ENCODE results near the gene NEU1.
"Not testable (repeated sequence)": the region's sequence is repeated elsewhere in the genome, so short reads cannot be mapped to it uniquely, and the experiment has no call there.

The NEU1 gene

GRCh38 chr6:31874836-31875572 is 12.4 kb upstream of the NEU1 start:
- Histone ChIP-seq H3K9me3 (ENCODE audit: control insufficient read depth in 2 of 2, low read length in 2 of 2) (no peaks in the 10 kb centered on the region), H3K9ac (ENCODE audit: low read depth in 1 of 2, low read length in 2 of 2) (peak overlapping the region in 1 of 2 donors; percentile 59), H3K4me1 (ENCODE audit: control insufficient read depth in 2 of 2, insufficient read depth in 2 of 2, low read length in 2 of 2) (peaks cover 31 to 40% of the 10 kb centered on the region in 2 donors), H3K36me3 (ENCODE audit: control insufficient read depth in 2 of 2, insufficient read depth in 2 of 2, low read length in 2 of 2) (peaks cover 32 to 42% of the 10 kb centered on the region in 2 donors), H3K27me3 (ENCODE audit: control insufficient read depth in 2 of 2, insufficient read depth in 2 of 2, low read length in 2 of 2) (no peaks in the 10 kb centered on the region), H3K27ac (ENCODE audit: low read depth in 2 of 2, low read length in 2 of 2) (peak overlapping the region; percentile 54 to 82), H3K4me3 (ENCODE audit: low read length in 2 of 2) (peak overlapping the region in 1 of 2 donors; percentile 25)

- Histone ChIP-seq H3K27ac (ENCODE audit: low read depth in 2 of 2, low read length in 2 of 2) (peak overlapping the region; percentile 26 to 76), H3K27me3 (ENCODE audit: control insufficient read depth in 2 of 2, insufficient read depth in 2 of 2, low read length in 2 of 2) (no peaks in the 10 kb centered on the region), H3K4me3 (ENCODE audit: low read length in 2 of 2) (no peak overlapping the region), H3K9ac (ENCODE audit: low read depth in 1 of 2, low read length in 2 of 2) (peak overlapping the region; percentile 14 to 50), H3K4me1 (ENCODE audit: control insufficient read depth in 2 of 2, insufficient read depth in 2 of 2, low read length in 2 of 2) (peaks cover 25 to 32% of the 10 kb centered on the region in 2 donors), H3K9me3 (ENCODE audit: control insufficient read depth in 2 of 2, low read length in 2 of 2) (no peaks in the 10 kb centered on the region), H3K36me3 (ENCODE audit: control insufficient read depth in 2 of 2, insufficient read depth in 2 of 2, low read length in 2 of 2) (peaks cover 37 to 42% of the 10 kb centered on the region in 2 donors)
These were observed 11.6 kb upstream of the NEU1 start for GRCh38 chr6:31874084-31874670.

GRCh38 chr6:31871046-31871659 is 8.5 kb upstream of the NEU1 start:
- Histone ChIP-seq H3K9me3 (ENCODE audit: control insufficient read depth in 2 of 2, low read length in 2 of 2) (no peaks in the 10 kb centered on the region), H3K36me3 (ENCODE audit: control insufficient read depth in 2 of 2, insufficient read depth in 2 of 2, low read length in 2 of 2) (peaks cover 52 to 55% of the 10 kb centered on the region in 2 donors), H3K27ac (ENCODE audit: low read depth in 2 of 2, low read length in 2 of 2) (no peak overlapping the region), H3K4me1 (ENCODE audit: control insufficient read depth in 2 of 2, insufficient read depth in 2 of 2, low read length in 2 of 2) (peaks cover 17 to 21% of the 10 kb centered on the region in 2 donors), H3K9ac (ENCODE audit: low read depth in 1 of 2, low read length in 2 of 2) (no peak overlapping the region), H3K27me3 (ENCODE audit: control insufficient read depth in 2 of 2, insufficient read depth in 2 of 2, low read length in 2 of 2) (no peaks in the 10 kb centered on the region), H3K4me3 (ENCODE audit: low read length in 2 of 2) (no peak overlapping the region)

DNA sequence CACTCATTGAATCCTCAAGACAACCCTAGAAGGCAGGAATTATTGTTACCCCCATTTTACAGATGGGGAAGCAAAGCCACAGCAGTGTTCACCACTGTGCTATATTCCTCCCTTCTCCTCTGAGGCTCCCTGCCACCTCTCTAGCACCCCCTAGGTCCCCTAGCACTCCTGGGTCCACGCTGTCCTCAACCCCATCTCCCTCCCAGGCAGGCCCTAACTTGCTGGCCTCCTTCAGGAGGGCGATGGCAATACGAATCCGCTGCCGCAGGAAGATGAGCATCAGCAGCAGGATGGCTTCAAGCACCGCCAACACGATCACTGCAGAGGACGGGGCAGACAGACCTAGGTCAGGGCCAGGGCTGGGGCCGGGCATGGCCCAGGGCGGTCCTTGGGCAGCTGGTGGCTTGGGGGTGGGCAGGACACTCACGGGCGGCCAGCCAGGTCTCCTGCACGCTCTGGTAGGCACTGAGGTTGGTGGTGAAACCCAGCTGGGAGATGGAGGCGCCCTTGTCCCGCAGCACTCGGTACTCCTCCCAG is 7.8 kb upstream of the NEU1 start:
- Histone ChIP-seq H3K27me3 (ENCODE audit: control insufficient read depth in 2 of 2, insufficient read depth in 2 of 2, low read length in 2 of 2) (no peaks in the 10 kb centered on the region), H3K9ac (ENCODE audit: low read depth in 1 of 2, low read length in 2 of 2) (no peak overlapping the region), H3K4me1 (ENCODE audit: control insufficient read depth in 2 of 2, insufficient read depth in 2 of 2, low read length in 2 of 2) (peaks cover 11 to 14% of the 10 kb centered on the region in 2 donors), H3K27ac (ENCODE audit: low read depth in 2 of 2, low read length in 2 of 2) (no peak overlapping the region), H3K9me3 (ENCODE audit: control insufficient read depth in 2 of 2, low read length in 2 of 2) (no peaks in the 10 kb centered on the region), H3K4me3 (ENCODE audit: low read length in 2 of 2) (no peak overlapping the region), H3K36me3 (ENCODE audit: control insufficient read depth in 2 of 2, insufficient read depth in 2 of 2, low read length in 2 of 2) (peaks cover 53 to 55% of the 10 kb centered on the region in 2 donors)

GRCh38 chr6:31869343-31869742 is 6.7 kb upstream of the NEU1 start:
- Histone ChIP-seq H3K27me3 (ENCODE audit: control insufficient read depth in 2 of 2, insufficient read depth in 2 of 2, low read length in 2 of 2) (no peaks in the 10 kb centered on the region), H3K4me3 (ENCODE audit: low read length in 2 of 2) (no peak overlapping the region), H3K27ac (ENCODE audit: low read depth in 2 of 2, low read length in 2 of 2) (no peak overlapping the region), H3K9me3 (ENCODE audit: control insufficient read depth in 2 of 2, low read length in 2 of 2) (no peaks in the 10 kb centered on the region), H3K4me1 (ENCODE audit: control insufficient read depth in 2 of 2, insufficient read depth in 2 of 2, low read length in 2 of 2) (peaks cover 3 to 4% of the 10 kb centered on the region in 2 donors), H3K9ac (ENCODE audit: low read depth in 1 of 2, low read length in 2 of 2) (no peak overlapping the region), H3K36me3 (ENCODE audit: control insufficient read depth in 2 of 2, insufficient read depth in 2 of 2, low read length in 2 of 2) (peaks cover 52 to 55% of the 10 kb centered on the region in 2 donors)

- H3K9ac ChIP-seq (ENCODE audit: low read depth in 1 of 2, low read length in 2 of 2); H3K4me1 ChIP-seq (ENCODE audit: control insufficient read depth in 2 of 2, insufficient read depth in 2 of 2, low read length in 2 of 2); H3K27me3 ChIP-seq (ENCODE audit: control insufficient read depth in 2 of 2, insufficient read depth in 2 of 2, low read length in 2 of 2); H3K9me3 ChIP-seq (ENCODE audit: control insufficient read depth in 2 of 2, low read length in 2 of 2); H3K4me3 ChIP-seq (ENCODE audit: low read length in 2 of 2); H3K27ac ChIP-seq (ENCODE audit: low read depth in 2 of 2, low read length in 2 of 2): not testable (repeated sequence)
- H3K36me3 ChIP-seq (ENCODE audit: control insufficient read depth in 2 of 2, insufficient read depth in 2 of 2, low read length in 2 of 2), result peaks cover 49 to 54% of the 10 kb centered on the region in 2 donors
These were observed 6.0 kb upstream of the NEU1 start for GRCh38 chr6:31868658-31868971.

GRCh38 chr6:31865205-31866118 is 2.8 kb upstream of the NEU1 start:
- Histone ChIP-seq H3K9me3 (ENCODE audit: control insufficient read depth in 2 of 2, low read length in 2 of 2) (no peaks in the 10 kb centered on the region), H3K27ac (ENCODE audit: low read depth in 2 of 2, low read length in 2 of 2) (no peak overlapping the region), H3K4me3 (ENCODE audit: low read length in 2 of 2) (no peak overlapping the region), H3K9ac (ENCODE audit: low read depth in 1 of 2, low read length in 2 of 2) (no peak overlapping the region), H3K27me3 (ENCODE audit: control insufficient read depth in 2 of 2, insufficient read depth in 2 of 2, low read length in 2 of 2) (no peaks in the 10 kb centered on the region), H3K36me3 (ENCODE audit: control insufficient read depth in 2 of 2, insufficient read depth in 2 of 2, low read length in 2 of 2) (peaks cover 45 to 46% of the 10 kb centered on the region in 2 donors), H3K4me1 (ENCODE audit: control insufficient read depth in 2 of 2, insufficient read depth in 2 of 2, low read length in 2 of 2) (peaks cover 9% of the 10 kb centered on the region in 2 donors)

- Histone ChIP-seq H3K4me3 (ENCODE audit: low read length in 2 of 2) (no peak overlapping the region), H3K27me3 (ENCODE audit: control insufficient read depth in 2 of 2, insufficient read depth in 2 of 2, low read length in 2 of 2) (no peaks in the 10 kb centered on the region), H3K4me1 (ENCODE audit: control insufficient read depth in 2 of 2, insufficient read depth in 2 of 2, low read length in 2 of 2) (peaks cover 9% of the 10 kb centered on the region in 2 donors), H3K9ac (ENCODE audit: low read depth in 1 of 2, low read length in 2 of 2) (no peak overlapping the region), H3K9me3 (ENCODE audit: control insufficient read depth in 2 of 2, low read length in 2 of 2) (no peaks in the 10 kb centered on the region), H3K27ac (ENCODE audit: low read depth in 2 of 2, low read length in 2 of 2) (no peak overlapping the region), H3K36me3 (ENCODE audit: control insufficient read depth in 2 of 2, insufficient read depth in 2 of 2, low read length in 2 of 2) (peaks cover 45 to 47% of the 10 kb centered on the region in 2 donors)
These were observed 2.2 kb upstream of the NEU1 start for GRCh38 chr6:31864818-31865204.

DNA sequence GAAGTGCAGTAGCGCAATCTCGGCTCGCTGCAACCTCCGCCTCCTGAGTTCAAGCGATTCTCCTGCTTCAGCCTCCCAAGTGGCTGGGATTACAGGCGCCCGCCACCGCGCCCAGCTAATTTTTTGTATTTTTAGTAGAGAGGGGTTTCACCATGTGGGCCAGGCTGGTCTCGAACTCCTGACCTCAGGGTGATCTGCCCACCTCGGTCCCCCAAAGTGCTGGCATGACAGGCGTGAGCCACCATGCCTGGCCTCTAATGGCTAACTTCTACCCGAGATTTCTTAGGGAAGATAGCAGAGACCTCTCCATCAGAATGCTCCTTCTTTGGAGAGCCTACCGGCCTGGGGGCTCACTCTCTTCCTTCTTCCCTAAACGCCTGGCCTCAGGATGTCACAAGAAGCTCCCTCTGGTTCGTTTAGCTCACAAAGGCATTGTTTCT is 1.5 kb upstream of the NEU1 start:
- Histone ChIP-seq H3K4me3 (ENCODE audit: low read length in 2 of 2) (peak overlapping the region; percentile 68 to 73), H3K36me3 (ENCODE audit: control insufficient read depth in 2 of 2, insufficient read depth in 2 of 2, low read length in 2 of 2) (peaks cover 49 to 50% of the 10 kb centered on the region in 2 donors)
- H3K27me3 ChIP-seq (ENCODE audit: control insufficient read depth in 2 of 2, insufficient read depth in 2 of 2, low read length in 2 of 2); H3K9ac ChIP-seq (ENCODE audit: low read depth in 1 of 2, low read length in 2 of 2); H3K4me1 ChIP-seq (ENCODE audit: control insufficient read depth in 2 of 2, insufficient read depth in 2 of 2, low read length in 2 of 2); H3K9me3 ChIP-seq (ENCODE audit: control insufficient read depth in 2 of 2, low read length in 2 of 2); H3K27ac ChIP-seq (ENCODE audit: low read depth in 2 of 2, low read length in 2 of 2): not testable (repeated sequence)

Data from mucosa of rectum (tissue), 2 donors.